Glutamatergic neuron (in vitro differentiated cells): Measurements from ENCODE around the gene PPAN. TPM values are rescaled to one million over a fixed set of nuclear protein-coding genes. Genes with fewer than 3 reads are reported as not detected.

Experiments
- DNase-seq: peaks from one replicate; pipeline ENCODE4 v3.0.0; 2022
- H3K27ac Mint-ChIP-seq: one replicate; pipeline ENCODE4 v1.8.0; 2020; ENCODE audit warnings: mild to moderate bottlenecking, mixed read lengths, inconsistent platforms; ENCODE audit not compliant: unreplicated experiment
- H3K27me3 Mint-ChIP-seq: one replicate; pipeline ENCODE4 v1.8.0; 2020; ENCODE audit warnings: mild to moderate bottlenecking, moderate library complexity, mixed read lengths, inconsistent platforms; ENCODE audit not compliant: unreplicated experiment
- H3K36me3 Mint-ChIP-seq: one replicate; pipeline ENCODE4 v1.8.0; 2020; ENCODE audit warnings: mild to moderate bottlenecking, mixed read lengths, inconsistent platforms; ENCODE audit not compliant: unreplicated experiment
- H3K4me1 Mint-ChIP-seq: one replicate; pipeline ENCODE4 v1.8.0; 2020; ENCODE audit warnings: mild to moderate bottlenecking, low read depth, mixed read lengths, inconsistent platforms; ENCODE audit not compliant: unreplicated experiment
- H3K4me3 Mint-ChIP-seq: one replicate; pipeline ENCODE4 v1.8.0; 2020; ENCODE audit warnings: mild to moderate bottlenecking, mixed read lengths, inconsistent platforms; ENCODE audit not compliant: unreplicated experiment
- H3K9me3 Mint-ChIP-seq: one replicate; pipeline ENCODE4 v1.8.0; 2020; ENCODE audit warnings: mild to moderate bottlenecking, moderate library complexity, mixed read lengths, inconsistent platforms; ENCODE audit not compliant: unreplicated experiment
- total RNA-seq: library from RNA; stranded (reverse); fragmentation: NEBNext Ultra II Directional; extraction: Animal tissue kit (Norgen Biotek cat#: 25700); gene quantifications from one replicate; pipeline ENCODE4 v1.2.1, GENCODE V29; 2021; ENCODE audit not compliant: unreplicated experiment
- TF ChIP-seq, protein P1 (sequence below): fragments of 200-600 bp; sonication (generic); IDR thresholded peaks from one replicate; pipeline ENCODE4 v1.5.0; 2021; ENCODE audit not compliant: partially characterized antibody, unreplicated experiment

Gene PPAN
- total RNA-seq, 1 donor from 2014 or later: 44.5 TPM

GRCh38 chr19:10110076-10110971, 4.2 kb downstream of the PPAN start:
- H3K4me3 Mint-ChIP-seq: no peak overlapping the region
- H3K27me3 Mint-ChIP-seq: no peaks in the 10 kb centered on the region
- TF ChIP-seq, protein P1, sequence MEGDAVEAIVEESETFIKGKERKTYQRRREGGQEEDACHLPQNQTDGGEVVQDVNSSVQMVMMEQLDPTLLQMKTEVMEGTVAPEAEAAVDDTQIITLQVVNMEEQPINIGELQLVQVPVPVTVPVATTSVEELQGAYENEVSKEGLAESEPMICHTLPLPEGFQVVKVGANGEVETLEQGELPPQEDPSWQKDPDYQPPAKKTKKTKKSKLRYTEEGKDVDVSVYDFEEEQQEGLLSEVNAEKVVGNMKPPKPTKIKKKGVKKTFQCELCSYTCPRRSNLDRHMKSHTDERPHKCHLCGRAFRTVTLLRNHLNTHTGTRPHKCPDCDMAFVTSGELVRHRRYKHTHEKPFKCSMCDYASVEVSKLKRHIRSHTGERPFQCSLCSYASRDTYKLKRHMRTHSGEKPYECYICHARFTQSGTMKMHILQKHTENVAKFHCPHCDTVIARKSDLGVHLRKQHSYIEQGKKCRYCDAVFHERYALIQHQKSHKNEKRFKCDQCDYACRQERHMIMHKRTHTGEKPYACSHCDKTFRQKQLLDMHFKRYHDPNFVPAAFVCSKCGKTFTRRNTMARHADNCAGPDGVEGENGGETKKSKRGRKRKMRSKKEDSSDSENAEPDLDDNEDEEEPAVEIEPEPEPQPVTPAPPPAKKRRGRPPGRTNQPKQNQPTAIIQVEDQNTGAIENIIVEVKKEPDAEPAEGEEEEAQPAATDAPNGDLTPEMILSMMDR: no peak
- H3K4me1 Mint-ChIP-seq: peaks cover 5% of the 10 kb centered on the region
- H3K9me3 Mint-ChIP-seq: peaks cover 10% of the 10 kb centered on the region
- no peaks in the 10 kb centered on the region for H3K36me3 Mint-ChIP-seq
- H3K27ac Mint-ChIP-seq: no peak overlapping the region
- no peak for DNase-seq

DNA sequence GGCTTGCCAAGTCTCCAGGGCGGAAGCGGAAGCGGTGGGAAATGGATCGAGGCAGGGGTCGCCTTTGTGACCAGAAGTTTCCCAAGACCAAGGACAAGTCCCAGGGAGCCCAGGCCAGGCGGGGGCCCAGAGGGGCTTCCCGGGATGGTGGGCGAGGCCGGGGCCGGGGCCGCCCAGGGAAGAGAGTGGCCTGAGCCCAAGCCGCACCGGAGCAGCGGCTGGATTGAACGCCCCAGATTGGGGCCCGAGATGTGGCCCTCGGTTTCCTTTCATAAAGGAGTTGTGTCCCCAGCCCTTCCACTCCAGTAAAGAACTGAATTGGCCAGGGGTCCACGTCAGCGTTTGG, 4.8 kb downstream of the PPAN start:
- DNase-seq: no peak
- no peaks in the 10 kb centered on the region for H3K27me3 Mint-ChIP-seq
- no peak overlapping the region for H3K4me3 Mint-ChIP-seq
- no peaks in the 10 kb centered on the region for H3K36me3 Mint-ChIP-seq
- peaks cover 5% of the 10 kb centered on the region for H3K4me1 Mint-ChIP-seq
- TF ChIP-seq, protein P1: no peak
- H3K9me3 Mint-ChIP-seq: peaks cover 7% of the 10 kb centered on the region
- no peak overlapping the region for H3K27ac Mint-ChIP-seq

- peaks cover 5% of the 10 kb centered on the region for H3K4me1 Mint-ChIP-seq
- DNase-seq: no peak
- H3K4me3 Mint-ChIP-seq: no peak within 1 kb of the TSS
- no peaks in the 10 kb centered on the region for H3K27me3 Mint-ChIP-seq
- TF ChIP-seq, protein P1: no peak
- no peak within 1 kb of the TSS for H3K27ac Mint-ChIP-seq
- H3K9me3 Mint-ChIP-seq: peaks cover 7% of the 10 kb centered on the region
- H3K36me3 Mint-ChIP-seq: no peaks in the 10 kb centered on the region
These were observed 5.2 kb downstream of the PPAN start, which contains the start of gene P2RY11 for GRCh38 chr19:10111405-10111811. TSS of gene P2RY11 (plus strand) at chr19:10111693. CDS start at chr19:10111722, 29 bp downstream.

DNA sequence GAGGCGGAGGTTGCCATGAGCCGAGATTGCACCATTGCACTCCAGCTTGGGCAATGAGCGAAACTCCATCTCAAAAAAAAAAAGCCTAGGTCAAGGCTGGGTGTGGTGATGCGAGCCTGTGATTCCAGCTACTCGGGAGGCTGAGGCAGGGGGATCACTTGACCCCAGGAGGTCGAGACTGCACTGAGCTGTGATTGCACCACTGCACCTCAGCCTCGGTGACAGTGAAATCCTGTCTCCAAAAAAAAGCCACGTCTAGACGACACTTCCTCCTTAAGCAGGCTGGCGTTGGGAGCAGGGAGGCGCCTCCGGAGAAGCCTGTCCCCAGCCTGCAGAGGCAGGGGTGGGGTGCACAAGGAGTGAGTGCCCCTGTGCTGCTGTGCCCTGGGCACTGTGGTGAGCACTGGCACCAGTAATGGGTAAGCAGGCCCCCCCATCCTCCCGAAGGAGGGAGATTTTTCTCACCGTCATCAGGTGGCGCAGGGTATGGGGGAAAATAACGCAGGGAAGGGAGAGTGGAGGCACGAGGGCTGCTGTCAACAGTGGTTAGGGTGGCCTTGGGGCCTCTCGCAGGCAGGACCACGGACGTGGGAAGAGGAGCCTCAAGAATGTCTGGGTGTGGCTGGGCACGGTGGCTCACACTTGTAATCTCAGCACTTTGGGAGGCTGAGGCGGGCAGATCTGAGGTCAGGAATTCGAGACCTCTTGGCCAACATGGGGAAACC, 6.0 kb downstream of the PPAN start:
- no peak overlapping the region for H3K4me3 Mint-ChIP-seq
- TF ChIP-seq, protein P1: no peak
- no peak overlapping the region for H3K27ac Mint-ChIP-seq
- H3K36me3 Mint-ChIP-seq: no peaks in the 10 kb centered on the region
- DNase-seq: no peak
- H3K9me3 Mint-ChIP-seq: peaks cover 7% of the 10 kb centered on the region
- peaks cover 2% of the 10 kb centered on the region for H3K4me1 Mint-ChIP-seq
- no peaks in the 10 kb centered on the region for H3K27me3 Mint-ChIP-seq
